ENCODE results near the gene ESRP2.

The ESRP2 gene

GRCh38 chr16:68235887-68236136 lies at the start of gene ESRP2:
TSS of gene ESRP2 (minus strand) at chr16:68236127. CDS start at chr16:68236045, 82 bp downstream.
- DNase-seq = no peak

- DNase-seq = no peak
These were observed 49.8 kb upstream of the ESRP2 start for GRCh38 chr16:68285683-68286082.

- no peak for DNase-seq
These were observed 48.9 kb upstream of the ESRP2 start for GRCh38 chr16:68284847-68285246.

- DNase-seq = no peak
These were observed 48.1 kb upstream of the ESRP2 start for GRCh38 chr16:68283801-68284598.

- no peak for DNase-seq
These were observed 47.4 kb upstream of the ESRP2 start for GRCh38 chr16:68283346-68283745.

- DNase-seq = no peak
These were observed 46.1 kb upstream of the ESRP2 start for GRCh38 chr16:68282064-68282452.

- DNase-seq = no peak
These were observed 45.6 kb upstream of the ESRP2 start for GRCh38 chr16:68281368-68282063.

GRCh38 chr16:68279726-68280558 lies 44.0 kb upstream of the ESRP2 start:
- no peak for DNase-seq

GRCh38 chr16:68276223-68276622 lies 40.3 kb upstream of the ESRP2 start:
- DNase-seq = no peak

GRCh38 chr16:68275611-68276191 lies 39.8 kb upstream of the ESRP2 start:
- peak; percentile 3 to 20 for DNase-seq

GRCh38 chr16:68274441-68274840 lies 38.5 kb upstream of the ESRP2 start:
- no peak for DNase-seq

GRCh38 chr16:68273896-68274295 lies 38.0 kb upstream of the ESRP2 start:
- no peak for DNase-seq

- DNase-seq = no peak
These were observed 37.5 kb upstream of the ESRP2 start for GRCh38 chr16:68273459-68273858.

- DNase-seq = no peak
These were observed 36.7 kb upstream of the ESRP2 start for GRCh38 chr16:68272507-68273209.

- no peak for DNase-seq
These were observed 34.4 kb upstream of the ESRP2 start for GRCh38 chr16:68270353-68270752.

- no peak for DNase-seq
These were observed 33.9 kb upstream of the ESRP2 start for GRCh38 chr16:68269793-68270192.

GRCh38 chr16:68267612-68268405 lies 31.9 kb upstream of the ESRP2 start:
- peak in 1 of 2 experiments; percentile 13 for DNase-seq

- no peak for DNase-seq
These were observed 29.4 kb upstream of the ESRP2 start for GRCh38 chr16:68265078-68265920.

- DNase-seq = peak in 1 of 2 experiments; percentile 39
These were observed 28.5 kb upstream of the ESRP2 start, which contains the start of gene SLC7A6 for GRCh38 chr16:68264128-68265077. TSS of gene SLC7A6 (plus strand) at chr16:68264526. CDS start at chr16:68274727, 10,201 bp downstream.

All from NCI-H446 (cell line).